Vagina (tissue), 2 donors: ENCODE results near the gene SCAF11.

Experiments
- POLR2AphosphoS5 ChIP-seq, 2 donors: sonication (generic); formaldehyde crosslinking; IDR thresholded peaks; one replicate each; pipeline ENCODE4 v1.9.0; 2017; ENCODE audit warnings: antibody characterized with exemption in 2 of 2, mild to moderate bottlenecking in 2 of 2, low read depth in 1 of 2; ENCODE audit not compliant: insufficient read depth in 1 of 2
- TF ChIP-seq, protein P1 (sequence below), 3 experiments: fragments of 450-650 bp in 2 of 3; fragments of 200-600 bp in 1 of 3; sonication (generic) in 1 of 3; IDR thresholded peaks; one replicate each; pipeline ENCODE4 v1.5.1; 2017 to 2019; ENCODE audit warnings: antibody characterized with exemption in 3 of 3, mild to moderate bottlenecking in 2 of 3, moderate library complexity in 2 of 3

DNA sequence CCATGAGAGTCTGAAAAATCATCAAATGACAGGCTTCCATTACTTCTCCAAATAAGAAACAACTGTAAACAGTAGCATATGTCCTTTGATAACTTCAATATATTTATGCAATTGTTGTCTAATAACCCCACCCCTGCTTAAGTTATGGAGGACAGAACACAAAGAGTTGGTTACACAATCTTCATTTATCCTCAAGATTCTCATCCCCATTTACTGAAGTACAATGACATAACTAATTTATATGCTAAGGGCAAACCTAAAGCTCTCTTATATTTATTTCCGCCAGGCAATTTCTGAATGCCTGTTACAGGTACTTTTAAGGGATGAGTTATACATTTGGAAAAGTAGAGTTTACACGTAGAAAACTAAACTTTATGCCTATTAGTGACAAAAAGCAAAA lies 12.3 kb downstream of the SCAF11 start:
- TF ChIP-seq, protein P1, sequence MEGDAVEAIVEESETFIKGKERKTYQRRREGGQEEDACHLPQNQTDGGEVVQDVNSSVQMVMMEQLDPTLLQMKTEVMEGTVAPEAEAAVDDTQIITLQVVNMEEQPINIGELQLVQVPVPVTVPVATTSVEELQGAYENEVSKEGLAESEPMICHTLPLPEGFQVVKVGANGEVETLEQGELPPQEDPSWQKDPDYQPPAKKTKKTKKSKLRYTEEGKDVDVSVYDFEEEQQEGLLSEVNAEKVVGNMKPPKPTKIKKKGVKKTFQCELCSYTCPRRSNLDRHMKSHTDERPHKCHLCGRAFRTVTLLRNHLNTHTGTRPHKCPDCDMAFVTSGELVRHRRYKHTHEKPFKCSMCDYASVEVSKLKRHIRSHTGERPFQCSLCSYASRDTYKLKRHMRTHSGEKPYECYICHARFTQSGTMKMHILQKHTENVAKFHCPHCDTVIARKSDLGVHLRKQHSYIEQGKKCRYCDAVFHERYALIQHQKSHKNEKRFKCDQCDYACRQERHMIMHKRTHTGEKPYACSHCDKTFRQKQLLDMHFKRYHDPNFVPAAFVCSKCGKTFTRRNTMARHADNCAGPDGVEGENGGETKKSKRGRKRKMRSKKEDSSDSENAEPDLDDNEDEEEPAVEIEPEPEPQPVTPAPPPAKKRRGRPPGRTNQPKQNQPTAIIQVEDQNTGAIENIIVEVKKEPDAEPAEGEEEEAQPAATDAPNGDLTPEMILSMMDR (IDR thresholded peaks at IDR 0.05) = no peak
- no peak for TF ChIP-seq POLR2AphosphoS5 (IDR thresholded peaks at IDR 0.05; ENCODE audit: insufficient read depth in 1 of 2, low read depth in 1 of 2)
